ENCODE data around the gene MYO3B. TPM values are rescaled to one million over a fixed set of nuclear protein-coding genes. Genes with fewer than 3 reads are reported as not detected.

Gene MYO3B
- total and polyA plus RNA-seq, 2 donors (not counting 3 experiments of a cell fraction or from before 2014, with no cell fraction given) = 0.03 TPM; not detected in 1

DNA sequence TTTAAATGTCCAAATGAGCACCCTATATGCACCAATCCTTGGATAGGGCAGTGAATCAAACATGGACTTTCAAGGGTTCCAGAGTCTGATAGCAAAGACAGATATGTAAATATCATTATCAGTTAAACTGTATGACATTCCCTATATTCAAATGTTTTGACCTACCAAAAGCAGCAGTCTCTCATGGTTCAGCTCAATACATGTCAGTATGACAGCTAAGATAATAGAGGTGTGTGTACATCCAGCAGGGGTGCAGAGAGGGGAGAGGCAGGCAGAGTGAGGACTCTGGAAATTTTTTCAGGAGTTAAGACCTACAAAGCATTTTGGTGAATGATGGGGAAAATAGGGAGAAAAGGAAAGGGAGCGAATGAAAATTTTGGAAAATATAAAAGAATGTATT lies 106.3 kb downstream of the MYO3B start:
- H3K9ac ChIP-seq (replicated peaks; ENCODE audit: extremely low read depth, insufficient read depth, low read length) = no peak overlapping the region
- no peak overlapping the region for H3K27ac ChIP-seq (ENCODE audit: insufficient read depth, low read depth, low read length)
- no TSS peak for BruUV-seq (replicated peaks)
- H3K79me2 ChIP-seq (ENCODE audit: control insufficient read depth, insufficient read depth, low read length) = no peaks in the 10 kb centered on the region
- CTCF ChIA-PET = no interaction called here
- dilution Hi-C loops (cut with MboI; ENCODE audit: extremely low pct_ligation_motif_present, low sequenced_read_pairs) = no loop called here
- no peaks in the 10 kb centered on the region for H3K9me1 ChIP-seq (replicated peaks; ENCODE audit: control insufficient read depth, extremely low read depth, insufficient read depth, low read length)
- H3K36me3 ChIP-seq (ENCODE audit: control insufficient read depth in 2 of 2, extremely low read depth in 1 of 2, insufficient read depth in 2 of 2, low read length in 2 of 2) = no peaks in the 10 kb centered on the region
- no peak for DNase-seq (ENCODE audit: low read depth, low spot score)
- FAIRE-seq = no peak
- no peak overlapping the region for H3K4me3 ChIP-seq (replicated peaks in 1 of 3; ENCODE audit: insufficient read depth in 1 of 3, low read depth in 1 of 3, low read length in 3 of 3)
- intact Hi-C loops (cut with micrococcal nuclease) = no loop called here
- H2AFZ ChIP-seq (ENCODE audit: low read depth, low read length) = no peak overlapping the region
- H4K20me1 ChIP-seq (replicated peaks; ENCODE audit: control insufficient read depth, extremely low read depth, insufficient read depth, low read length) = no peaks in the 10 kb centered on the region
- H3K4me1 ChIP-seq (ENCODE audit: control insufficient read depth, extremely low read depth, insufficient read depth, low read length) = no peaks in the 10 kb centered on the region
- H3K4me2 ChIP-seq (ENCODE audit: insufficient read depth, low read length) = no peak overlapping the region
- H3K9me3 ChIP-seq (replicated peaks; ENCODE audit: control insufficient read depth, insufficient read depth, low read length) = no peaks in the 10 kb centered on the region
- peaks cover under 1 to 11% of the 10 kb centered on the region in 2 experiments for H3K27me3 ChIP-seq (ENCODE audit: control insufficient read depth in 2 of 2, insufficient read depth in 2 of 2, low read length in 2 of 2)
- POLR2A ChIA-PET = no interaction called here
- TF ChIP-seq, protein P1, sequence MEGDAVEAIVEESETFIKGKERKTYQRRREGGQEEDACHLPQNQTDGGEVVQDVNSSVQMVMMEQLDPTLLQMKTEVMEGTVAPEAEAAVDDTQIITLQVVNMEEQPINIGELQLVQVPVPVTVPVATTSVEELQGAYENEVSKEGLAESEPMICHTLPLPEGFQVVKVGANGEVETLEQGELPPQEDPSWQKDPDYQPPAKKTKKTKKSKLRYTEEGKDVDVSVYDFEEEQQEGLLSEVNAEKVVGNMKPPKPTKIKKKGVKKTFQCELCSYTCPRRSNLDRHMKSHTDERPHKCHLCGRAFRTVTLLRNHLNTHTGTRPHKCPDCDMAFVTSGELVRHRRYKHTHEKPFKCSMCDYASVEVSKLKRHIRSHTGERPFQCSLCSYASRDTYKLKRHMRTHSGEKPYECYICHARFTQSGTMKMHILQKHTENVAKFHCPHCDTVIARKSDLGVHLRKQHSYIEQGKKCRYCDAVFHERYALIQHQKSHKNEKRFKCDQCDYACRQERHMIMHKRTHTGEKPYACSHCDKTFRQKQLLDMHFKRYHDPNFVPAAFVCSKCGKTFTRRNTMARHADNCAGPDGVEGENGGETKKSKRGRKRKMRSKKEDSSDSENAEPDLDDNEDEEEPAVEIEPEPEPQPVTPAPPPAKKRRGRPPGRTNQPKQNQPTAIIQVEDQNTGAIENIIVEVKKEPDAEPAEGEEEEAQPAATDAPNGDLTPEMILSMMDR (IDR thresholded peaks at IDR 0.05; ENCODE audit: extremely low read depth in 1 of 2, insufficient read depth in 1 of 2, low read depth in 1 of 2, low read length in 2 of 2) = no peak
- TF ChIP-seq MYC (IDR thresholded peaks at IDR 0.05; ENCODE audit: low read depth, low read length) (no peak), POLR2AphosphoS5 (IDR thresholded peaks at IDR 0.05; ENCODE audit: insufficient read depth, low read depth, low read length) (no peak), FOS (IDR thresholded peaks at IDR 0.05; ENCODE audit: borderline replicate concordance, insufficient read depth, low read length) (no peak), EZH2 (IDR thresholded peaks at IDR 0.05; ENCODE audit: borderline replicate concordance, low read depth, low read length, severe bottlenecking) (no peak), JUN (IDR thresholded peaks at IDR 0.05; ENCODE audit: borderline replicate concordance, insufficient read depth, insufficient read length, low read depth) (no peak), GATA2 (IDR thresholded peaks at IDR 0.05; ENCODE audit: insufficient read depth, insufficient read length, low read depth, low read length) (no peak)
- TF ChIP-seq, protein P2, sequence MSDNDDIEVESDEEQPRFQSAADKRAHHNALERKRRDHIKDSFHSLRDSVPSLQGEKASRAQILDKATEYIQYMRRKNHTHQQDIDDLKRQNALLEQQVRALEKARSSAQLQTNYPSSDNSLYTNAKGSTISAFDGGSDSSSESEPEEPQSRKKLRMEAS (IDR thresholded peaks at IDR 0.05; ENCODE audit: insufficient read depth, insufficient read length) = no peak
